Measurements from ENCODE around the gene VMP1. TPM values are rescaled to one million over a fixed set of nuclear protein-coding genes. Genes with fewer than 3 reads are reported as not detected.
"Not testable (repeated sequence)": the region's sequence is repeated elsewhere in the genome, so short reads cannot be mapped to it uniquely, and the experiment has no call there.

Gene VMP1
- total and polyA plus RNA-seq, 2 donors (not counting 1 experiment from before 2014, with no cell fraction given) = 20.4 to 83.5 TPM

DNA sequence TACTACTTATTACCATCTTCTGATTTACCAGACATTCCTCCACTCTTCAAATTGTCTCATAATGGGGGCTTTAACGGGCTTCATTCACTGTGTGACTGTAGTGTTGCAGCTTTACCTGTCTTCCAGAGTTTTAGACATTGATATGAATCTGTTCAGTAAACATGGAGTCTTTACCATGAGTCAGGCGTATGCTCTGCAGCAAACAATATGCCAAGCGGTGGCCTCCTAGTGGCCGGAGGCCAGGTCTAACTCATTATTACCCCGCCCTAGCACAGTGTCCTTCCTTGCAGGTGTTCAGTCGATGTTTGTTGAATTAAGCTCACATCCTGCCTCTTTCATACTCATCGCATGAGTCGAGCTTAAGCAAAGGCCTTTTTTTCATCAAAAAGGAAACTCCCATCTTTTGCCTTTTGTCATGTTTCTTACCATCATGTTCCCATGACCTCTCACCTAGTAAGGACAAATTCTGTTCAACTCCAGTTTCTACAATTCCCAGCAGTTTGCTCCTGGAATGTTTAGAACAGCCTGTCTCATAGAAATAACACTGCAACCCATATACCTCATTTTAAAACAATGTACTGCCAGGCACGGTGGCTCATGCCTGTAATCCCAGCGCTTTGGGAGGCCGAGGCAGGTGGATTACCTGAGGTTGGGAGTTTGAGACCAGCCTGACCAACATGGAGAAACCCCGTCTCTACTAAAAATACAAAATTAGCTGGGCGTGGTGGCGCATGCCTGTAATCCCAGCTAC lies 145.9 kb downstream of the VMP1 start:
- Mint-ChIP-seq H3K9me3 (ENCODE audit: insufficient read depth) (no peaks in the 10 kb centered on the region), H3K27me3 (no peaks in the 10 kb centered on the region), H3K4me1 (peaks cover 20% of the 10 kb centered on the region), H3K27ac (peak overlapping the region; percentile 78), H3K4me3 (no peak overlapping the region)
- no peak overlapping the region for H3K9ac ChIP-seq (ENCODE audit: low read length)
- no peak for TF ChIP-seq EZH2 (IDR thresholded peaks at IDR 0.05; ENCODE audit: borderline replicate concordance, insufficient read depth, low read depth, low read length, poor library complexity, severe bottlenecking)
- TF ChIP-seq, protein P1, sequence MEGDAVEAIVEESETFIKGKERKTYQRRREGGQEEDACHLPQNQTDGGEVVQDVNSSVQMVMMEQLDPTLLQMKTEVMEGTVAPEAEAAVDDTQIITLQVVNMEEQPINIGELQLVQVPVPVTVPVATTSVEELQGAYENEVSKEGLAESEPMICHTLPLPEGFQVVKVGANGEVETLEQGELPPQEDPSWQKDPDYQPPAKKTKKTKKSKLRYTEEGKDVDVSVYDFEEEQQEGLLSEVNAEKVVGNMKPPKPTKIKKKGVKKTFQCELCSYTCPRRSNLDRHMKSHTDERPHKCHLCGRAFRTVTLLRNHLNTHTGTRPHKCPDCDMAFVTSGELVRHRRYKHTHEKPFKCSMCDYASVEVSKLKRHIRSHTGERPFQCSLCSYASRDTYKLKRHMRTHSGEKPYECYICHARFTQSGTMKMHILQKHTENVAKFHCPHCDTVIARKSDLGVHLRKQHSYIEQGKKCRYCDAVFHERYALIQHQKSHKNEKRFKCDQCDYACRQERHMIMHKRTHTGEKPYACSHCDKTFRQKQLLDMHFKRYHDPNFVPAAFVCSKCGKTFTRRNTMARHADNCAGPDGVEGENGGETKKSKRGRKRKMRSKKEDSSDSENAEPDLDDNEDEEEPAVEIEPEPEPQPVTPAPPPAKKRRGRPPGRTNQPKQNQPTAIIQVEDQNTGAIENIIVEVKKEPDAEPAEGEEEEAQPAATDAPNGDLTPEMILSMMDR (IDR thresholded peaks at IDR 0.05) = peak; percentile 26
- no peaks in the 10 kb centered on the region for H4K20me1 ChIP-seq (ENCODE audit: control insufficient read depth, insufficient read depth, low read length, poor library complexity, severe bottlenecking)
- peak; percentile 82 for ATAC-seq (ENCODE audit: low read depth)
- no peaks in the 10 kb centered on the region for H3K36me3 ChIP-seq (replicated peaks in 1 of 2; ENCODE audit: control extremely low read depth in 1 of 2, control insufficient read depth in 1 of 2, extremely low read depth in 1 of 2, insufficient read depth in 2 of 2, low read length in 1 of 2)
- no peak overlapping the region for H2AFZ ChIP-seq (ENCODE audit: insufficient read depth, low read depth, low read length, poor library complexity, severe bottlenecking)
- no peaks in the 10 kb centered on the region for H3K9me3 ChIP-seq (ENCODE audit: control extremely low read depth in 1 of 3, control insufficient read depth in 2 of 3, insufficient read depth in 1 of 3, low read length in 2 of 3)
- H3K27ac ChIP-seq (ENCODE audit: low read length in 2 of 2) = no peak overlapping the region
- WGBS (ENCODE audit: insufficient coverage) = 65% methylated on average over 7 of the region's 14 CpGs
- ChIA-PET CTCF (interaction anchor here (0.6 to 4.0 kb wide), 7 partner anchors 12 to 79 kb away, joined by 3 to 22 read pairs (median 5); no protein-coding TSS in a partner anchor), POLR2A (interaction anchor here (0.6 to 0.7 kb wide), 2 partner anchors 9 to 16 kb away, joined by 3 to 6 read pairs; no protein-coding TSS in a partner anchor)
- no peak overlapping the region for H3K4me3 ChIP-seq (ENCODE audit: control extremely low read depth in 1 of 5, extremely low read depth in 1 of 5, insufficient read depth in 1 of 5, low read depth in 2 of 5, low read length in 4 of 5)
- DNase-seq = peak; percentile 60
- no peak overlapping the region for H3K4me2 ChIP-seq (replicated peaks; ENCODE audit: low read depth, low read length, poor library complexity, severe bottlenecking)
- H3K4me1 ChIP-seq (ENCODE audit: control insufficient read depth in 2 of 2, insufficient read depth in 2 of 2, low read length in 2 of 2) = peaks cover 11 to 19% of the 10 kb centered on the region in 2 donors
- intact Hi-C loops (cut with micrococcal nuclease) = loop anchor here (2.0 kb wide), 1 partner anchor 39 kb away; the partner anchor contains the start of genes RPS6KB1 and TUBD1
- no peaks in the 10 kb centered on the region for H3K79me2 ChIP-seq (ENCODE audit: control insufficient read depth, insufficient read depth, low read length)
- no peaks in the 10 kb centered on the region for H3K27me3 ChIP-seq (replicated peaks in 1 of 4; ENCODE audit: control extremely low read depth in 1 of 4, control insufficient read depth in 3 of 4, insufficient read depth in 4 of 4, low read length in 3 of 4)

- not testable (repeated sequence) for H3K36me3 ChIP-seq (replicated peaks in 1 of 2; ENCODE audit: control extremely low read depth in 1 of 2, control insufficient read depth in 1 of 2, extremely low read depth in 1 of 2, insufficient read depth in 2 of 2, low read length in 1 of 2); H3K4me3 ChIP-seq (ENCODE audit: control extremely low read depth in 1 of 5, extremely low read depth in 1 of 5, insufficient read depth in 1 of 5, low read depth in 2 of 5, low read length in 4 of 5); H3K27me3 Mint-ChIP-seq; H3K9me3 Mint-ChIP-seq (ENCODE audit: insufficient read depth); H3K79me2 ChIP-seq (ENCODE audit: control insufficient read depth, insufficient read depth, low read length); H3K4me2 ChIP-seq (replicated peaks; ENCODE audit: low read depth, low read length, poor library complexity, severe bottlenecking); H3K27ac Mint-ChIP-seq; H3K9ac ChIP-seq (ENCODE audit: low read length); DNase-seq; H3K4me3 Mint-ChIP-seq; H4K20me1 ChIP-seq (ENCODE audit: control insufficient read depth, insufficient read depth, low read length, poor library complexity, severe bottlenecking); H3K27ac ChIP-seq (ENCODE audit: low read length in 2 of 2); H2AFZ ChIP-seq (ENCODE audit: insufficient read depth, low read depth, low read length, poor library complexity, severe bottlenecking); H3K27me3 ChIP-seq (replicated peaks in 1 of 4; ENCODE audit: control extremely low read depth in 1 of 4, control insufficient read depth in 3 of 4, insufficient read depth in 4 of 4, low read length in 3 of 4); ATAC-seq (ENCODE audit: low read depth); H3K9me3 ChIP-seq (ENCODE audit: control extremely low read depth in 1 of 3, control insufficient read depth in 2 of 3, insufficient read depth in 1 of 3, low read length in 2 of 3)
- ChIA-PET CTCF (interaction anchor here (1.1 to 4.0 kb wide), 6 partner anchors 13 to 80 kb away, joined by 3 to 22 read pairs (median 5); no protein-coding TSS in a partner anchor), POLR2A (interaction anchor here (0.6 to 0.7 kb wide), 2 partner anchors 17 to 106 kb away, joined by 3 to 6 read pairs; no protein-coding TSS in a partner anchor)
- intact Hi-C loops (cut with micrococcal nuclease) = loop anchor here (2.0 kb wide), 1 partner anchor 39 kb away; the partner anchor contains the start of genes RPS6KB1 and TUBD1
- peaks cover 13% of the 10 kb centered on the region for H3K4me1 Mint-ChIP-seq
- H3K4me1 ChIP-seq (ENCODE audit: control insufficient read depth in 2 of 2, insufficient read depth in 2 of 2, low read length in 2 of 2) = peaks cover 3 to 12% of the 10 kb centered on the region in 2 donors
- 100% methylated on average over 3 of the region's 10 CpGs for WGBS (ENCODE audit: insufficient coverage)
These were observed 146.7 kb downstream of the VMP1 start for GRCh38 chr17:59853919-59854729.

Measured in B cell (primary cell).